Caco-2 (cell line): Measurements from ENCODE around the gene NEDD4L. TPM values are rescaled to one million over a fixed set of nuclear protein-coding genes. Genes with fewer than 3 reads are reported as not detected.

Experiments used
- BruUV-seq: library from RNA; stranded (reverse); fragments of 400-500 nt; replicated peaks from 2 replicates; lab custom pipeline; 2021; lab: Mats Ljungman, UMichigan
- CTCF ChIA-PET: fragments of 300-600 bp; sonication (Branson Sonifier 250); formaldehyde crosslinking; loops from one replicate; lab custom pipeline; 2022; ENCODE audit warnings: antibody characterized with exemption; lab: Charles Lee
- POLR2A ChIA-PET: fragments of 300-600 bp; sonication (Branson Sonifier 250); formaldehyde crosslinking; loops from one replicate; lab custom pipeline; 2022; ENCODE audit warnings: antibody characterized with exemption; lab: Charles Lee
- DNase-seq, 2 experiments: peaks; one replicate each; pipeline versions ENCODE4 v3.0.0 to v3.0.0-alpha.2; 2020 to 2022
- H3K27me3 ChIP-seq: replicated peaks from 2 replicates; pipeline ENCODE4 v1.6.0; 2011; ENCODE audit warnings: low read length; ENCODE audit not compliant: control insufficient read depth, insufficient read depth
- H3K36me3 ChIP-seq: 2 replicates; pipeline ENCODE4 v1.5.1; 2011; ENCODE audit warnings: low read length; ENCODE audit not compliant: control insufficient read depth, insufficient read depth
- H3K4me1 ChIP-seq: fragments of 250-450 bp; sonication (Bioruptor Pico); 2 replicates; pipeline ENCODE4 v1.5.1; 2020; ENCODE audit warnings: mild to moderate bottlenecking
- H3K4me3 ChIP-seq: 2 replicates; pipeline ENCODE4 v1.5.1; 2011; ENCODE audit warnings: low read depth, mild to moderate bottlenecking, control low read depth, low read length
- H3K9me3 ChIP-seq: fragments of 250-450 bp; sonication (Bioruptor Pico); 2 replicates; pipeline ENCODE4 v1.5.1; 2020; ENCODE audit warnings: mild to moderate bottlenecking, moderate library complexity
- H3K27ac Mint-ChIP-seq: one replicate; pipeline ENCODE4 v1.8.0; 2022; ENCODE audit warnings: mixed read lengths; ENCODE audit not compliant: unreplicated experiment
- H3K27me3 Mint-ChIP-seq: one replicate; pipeline ENCODE4 v1.8.0; 2022; ENCODE audit warnings: mixed read lengths; ENCODE audit not compliant: insufficient read depth, unreplicated experiment
- H3K36me3 Mint-ChIP-seq: one replicate; pipeline ENCODE4 v1.8.0; 2022; ENCODE audit warnings: mild to moderate bottlenecking, mixed read lengths; ENCODE audit not compliant: insufficient read depth, unreplicated experiment
- H3K4me1 Mint-ChIP-seq: one replicate; pipeline ENCODE4 v1.8.0; 2022; ENCODE audit warnings: low read depth, mixed read lengths; ENCODE audit not compliant: unreplicated experiment
- H3K4me3 Mint-ChIP-seq: one replicate; pipeline ENCODE4 v1.8.0; 2022; ENCODE audit warnings: mild to moderate bottlenecking, moderate library complexity, mixed read lengths; ENCODE audit not compliant: unreplicated experiment
- H3K9me3 Mint-ChIP-seq: one replicate; pipeline ENCODE4 v1.8.0; 2022; ENCODE audit warnings: mixed read lengths; ENCODE audit not compliant: unreplicated experiment
- intact Hi-C: fragments of 100-400 bp; cut with micrococcal nuclease; formaldehyde crosslinking; loops from one replicate; pipeline ENCODE4 v1.10.0; 2022; ENCODE audit not compliant: unreplicated experiment
- total RNA-seq: library from RNA; stranded (reverse); gene quantifications from 2 replicates; pipeline ENCODE4 v1.2.3, GENCODE V29; 2022
- TF ChIP-seq, protein P1 (sequence below), 2 experiments: fragments of 200-600 bp in 1 of 2; IDR thresholded peaks; 1 replicate in 1 of 2; 2 replicates in 1 of 2; pipeline versions ENCODE4 v1.5.1 to v1.8.0; 2011 to 2022; ENCODE audit warnings: antibody characterized with exemption in 1 of 2, control low read depth in 1 of 2, inconsistent platforms in 1 of 2, low read depth in 1 of 2, low read length in 1 of 2, mild to moderate bottlenecking in 1 of 2, moderate library complexity in 1 of 2; ENCODE audit not compliant: insufficient read depth in 1 of 2, severe bottlenecking in 1 of 2, unreplicated experiment in 1 of 2

Gene NEDD4L
- total RNA-seq, 1 experiment from 2014 or later: 85.4 TPM

DNA sequence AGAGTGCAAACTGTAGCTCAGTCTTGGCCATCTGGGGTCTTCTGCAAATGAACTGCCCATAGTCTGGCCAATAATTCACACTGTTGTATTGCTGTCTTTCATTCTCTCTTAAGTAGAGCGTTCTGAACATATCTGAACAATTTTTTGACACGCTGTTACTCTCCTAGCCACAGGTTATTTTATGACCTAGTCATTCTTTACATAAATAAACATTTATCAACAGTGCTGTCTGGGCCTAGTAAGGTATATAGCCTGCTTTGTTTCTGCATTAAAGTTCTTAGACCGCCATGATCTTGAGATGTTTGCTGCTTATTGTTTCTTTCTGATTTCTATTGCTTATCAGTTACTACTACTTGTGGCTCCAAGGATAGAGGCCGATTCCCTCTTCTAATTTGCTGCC, 226.4 kb downstream of the NEDD4L start:
- no peaks in the 10 kb centered on the region for H3K27me3 Mint-ChIP-seq
- ChIA-PET POLR2A (no interaction called here), CTCF (no interaction called here)
- intact Hi-C loops: no loop called here
- TF ChIP-seq, protein P1, sequence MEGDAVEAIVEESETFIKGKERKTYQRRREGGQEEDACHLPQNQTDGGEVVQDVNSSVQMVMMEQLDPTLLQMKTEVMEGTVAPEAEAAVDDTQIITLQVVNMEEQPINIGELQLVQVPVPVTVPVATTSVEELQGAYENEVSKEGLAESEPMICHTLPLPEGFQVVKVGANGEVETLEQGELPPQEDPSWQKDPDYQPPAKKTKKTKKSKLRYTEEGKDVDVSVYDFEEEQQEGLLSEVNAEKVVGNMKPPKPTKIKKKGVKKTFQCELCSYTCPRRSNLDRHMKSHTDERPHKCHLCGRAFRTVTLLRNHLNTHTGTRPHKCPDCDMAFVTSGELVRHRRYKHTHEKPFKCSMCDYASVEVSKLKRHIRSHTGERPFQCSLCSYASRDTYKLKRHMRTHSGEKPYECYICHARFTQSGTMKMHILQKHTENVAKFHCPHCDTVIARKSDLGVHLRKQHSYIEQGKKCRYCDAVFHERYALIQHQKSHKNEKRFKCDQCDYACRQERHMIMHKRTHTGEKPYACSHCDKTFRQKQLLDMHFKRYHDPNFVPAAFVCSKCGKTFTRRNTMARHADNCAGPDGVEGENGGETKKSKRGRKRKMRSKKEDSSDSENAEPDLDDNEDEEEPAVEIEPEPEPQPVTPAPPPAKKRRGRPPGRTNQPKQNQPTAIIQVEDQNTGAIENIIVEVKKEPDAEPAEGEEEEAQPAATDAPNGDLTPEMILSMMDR (IDR thresholded peaks at IDR 0.05; ENCODE audit: insufficient read depth in 1 of 2, low read depth in 1 of 2, low read length in 1 of 2, severe bottlenecking in 1 of 2, unreplicated experiment in 1 of 2): no peak
- no peaks in the 10 kb centered on the region for H3K9me3 ChIP-seq
- H3K4me1 ChIP-seq: peaks cover 21% of the 10 kb centered on the region
- H3K9me3 Mint-ChIP-seq: no peaks in the 10 kb centered on the region
- no TSS peak for BruUV-seq
- DNase-seq: no peak
- peaks cover 17% of the 10 kb centered on the region for H3K4me1 Mint-ChIP-seq
- H3K4me3 ChIP-seq: no peak overlapping the region
- H3K27ac Mint-ChIP-seq: peak overlapping the region; percentile 60
- no peaks in the 10 kb centered on the region for H3K27me3 ChIP-seq
- no peaks in the 10 kb centered on the region for H3K36me3 ChIP-seq
- peaks cover 18% of the 10 kb centered on the region for H3K36me3 Mint-ChIP-seq
- H3K4me3 Mint-ChIP-seq: peak overlapping the region; percentile 36

DNA sequence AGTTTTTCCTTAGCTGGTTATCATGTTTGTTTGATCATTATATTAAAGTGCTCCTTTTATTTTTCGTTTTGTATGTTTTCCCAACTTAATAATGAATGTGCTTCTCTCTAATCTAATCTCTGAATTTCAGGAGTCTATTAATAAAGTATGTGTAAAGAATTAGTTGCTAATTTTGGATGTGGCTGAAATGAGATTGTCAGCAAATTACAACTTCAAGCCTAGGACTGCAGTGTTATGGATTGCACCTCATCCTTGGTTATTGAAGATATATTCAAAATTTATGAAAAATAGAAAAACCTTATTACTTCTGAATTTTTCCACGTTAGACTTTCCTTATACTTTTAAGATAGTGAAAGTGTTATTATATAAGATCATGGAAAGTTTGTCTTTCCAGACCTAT, 227.7 kb downstream of the NEDD4L start:
- TF ChIP-seq, protein P1 (IDR thresholded peaks at IDR 0.05; ENCODE audit: insufficient read depth in 1 of 2, low read depth in 1 of 2, low read length in 1 of 2, severe bottlenecking in 1 of 2, unreplicated experiment in 1 of 2): no peak
- Histone ChIP-seq H3K9me3 (no peaks in the 10 kb centered on the region), H3K36me3 (no peaks in the 10 kb centered on the region), H3K4me1 (peaks cover 21% of the 10 kb centered on the region), H3K27me3 (no peaks in the 10 kb centered on the region), H3K4me3 (no peak overlapping the region)
- Mint-ChIP-seq H3K36me3 (peaks cover 18% of the 10 kb centered on the region), H3K4me1 (peaks cover 18% of the 10 kb centered on the region), H3K27ac (no peak overlapping the region), H3K9me3 (no peaks in the 10 kb centered on the region), H3K4me3 (no peak overlapping the region), H3K27me3 (no peaks in the 10 kb centered on the region)
- BruUV-seq: no TSS peak
- no peak for DNase-seq
- intact Hi-C loops: no loop called here
- POLR2A ChIA-PET: no interaction called here
- CTCF ChIA-PET: no interaction called here

DNA sequence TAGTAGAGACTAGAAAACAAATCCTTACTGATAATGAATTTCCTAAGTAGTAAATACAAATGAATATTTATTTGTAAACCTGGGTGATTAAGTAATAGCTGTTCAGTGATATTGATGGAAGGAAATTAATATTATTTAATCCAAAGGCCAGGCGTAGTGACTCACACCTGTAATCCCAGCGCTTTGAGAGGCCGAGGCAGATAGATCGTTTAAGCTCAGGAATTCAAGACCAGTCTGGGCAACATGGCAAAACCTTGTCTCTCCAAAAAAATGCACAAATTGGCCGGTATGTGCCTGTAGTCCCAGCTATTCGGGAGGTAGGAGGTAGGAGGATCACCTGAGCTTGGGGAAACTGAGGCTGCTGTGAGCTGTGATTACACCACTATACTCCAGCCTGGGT, 228.2 kb downstream of the NEDD4L start:
- intact Hi-C loops: no loop called here
- Histone ChIP-seq H3K27me3 (no peaks in the 10 kb centered on the region), H3K36me3 (no peaks in the 10 kb centered on the region), H3K9me3 (no peaks in the 10 kb centered on the region), H3K4me1 (peaks cover 21% of the 10 kb centered on the region), H3K4me3 (no peak overlapping the region)
- no peak for DNase-seq
- Mint-ChIP-seq H3K4me3 (no peak overlapping the region), H3K27ac (no peak overlapping the region), H3K9me3 (no peaks in the 10 kb centered on the region), H3K4me1 (peaks cover 23% of the 10 kb centered on the region), H3K36me3 (peaks cover 18% of the 10 kb centered on the region), H3K27me3 (no peaks in the 10 kb centered on the region)
- ChIA-PET POLR2A (no interaction called here), CTCF (no interaction called here)
- no TSS peak for BruUV-seq
- TF ChIP-seq, protein P1 (IDR thresholded peaks at IDR 0.05; ENCODE audit: insufficient read depth in 1 of 2, low read depth in 1 of 2, low read length in 1 of 2, severe bottlenecking in 1 of 2, unreplicated experiment in 1 of 2): no peak
